Upper lobe of left lung (tissue), 6 donors: ENCODE measurements around the gene SYT8. TPM values are rescaled to one million over a fixed set of nuclear protein-coding genes. Genes with fewer than 3 reads are reported as not detected.

ENCODE experiments used
- ATAC-seq, 2 donors: fragments of 200-7000 bp; cut with Tn5 transposase; one replicate each; pipeline ENCODE4 v1.9.1; 2022; ENCODE audit warnings: mild to moderate bottlenecking in 2 of 2, moderate library complexity in 2 of 2; ENCODE audit not compliant: low FRiP score in 2 of 2
- DNase-seq, 2 donors: peaks; one replicate each; pipeline ENCODE4 v3.0.0-alpha.2; 2019 to 2020
- H3K27ac ChIP-seq, 4 donors: fragments of 200-600 bp; sonication (generic); one replicate each; pipeline ENCODE4 v1.5.1; 2016 to 2019
- H3K27me3 ChIP-seq, 4 donors: fragments of 200-600 bp; sonication (generic); one replicate each; pipeline ENCODE4 v1.5.1; 2017 to 2019
- H3K36me3 ChIP-seq, 4 donors: fragments of 200-600 bp; sonication (generic); one replicate each; pipeline ENCODE4 v1.5.1; 2016 to 2019
- H3K4me1 ChIP-seq, 4 donors: fragments of 200-600 bp; sonication (generic); one replicate each; pipeline ENCODE4 v1.5.1; 2018 to 2019
- H3K4me3 ChIP-seq, 4 donors: fragments of 200-600 bp; sonication (generic); one replicate each; pipeline ENCODE4 v1.5.1; 2017 to 2019; ENCODE audit warnings: mild to moderate bottlenecking in 2 of 4, moderate library complexity in 1 of 4
- H3K9me3 ChIP-seq, 4 donors: fragments of 200-600 bp; sonication (generic); one replicate each; pipeline ENCODE4 v1.5.1; 2018 to 2019
- EP300 ChIP-seq, 4 donors: sonication (generic); formaldehyde crosslinking; IDR thresholded peaks; one replicate each; pipeline ENCODE4 v1.5.1; 2017; ENCODE audit warnings: antibody characterized with exemption in 4 of 4, control low read depth in 2 of 4
- POLR2A ChIP-seq, 4 donors: fragments of 450-650 bp; IDR thresholded peaks; one replicate each; pipeline ENCODE4 v1.5.1; 2016 to 2017; ENCODE audit warnings: antibody characterized with exemption in 4 of 4, mild to moderate bottlenecking in 2 of 4
- POLR2AphosphoS5 ChIP-seq, 2 donors: sonication (generic); formaldehyde crosslinking; IDR thresholded peaks; one replicate each; pipeline ENCODE4 v1.5.1; 2017; ENCODE audit warnings: antibody characterized with exemption in 2 of 2
- WGBS, 2 donors: methylation state at CpG; one replicate each; pipeline ENCODE4 v1.1.5; 2017 to 2018; 5-methylcytosine and 5-hydroxymethylcytosine counted together
- total RNA-seq, 6 donors: library from RNA; depleted of rRNA in 4 of 6; stranded (reverse); fragments of >200 nt in 4 of 6; gene quantifications; one replicate each; pipeline versions ENCODE4 v1.1.0 to v1.2.1, GENCODE V29; 2016 to 2021
- TF ChIP-seq, protein P1 (sequence below), 6 experiments: fragments of 450-650 bp in 4 of 6; fragments of 200-600 bp in 2 of 6; sonication (generic) in 2 of 6; IDR thresholded peaks; one replicate each; pipeline ENCODE4 v1.5.1; 2016 to 2019; ENCODE audit warnings: antibody characterized with exemption in 6 of 6
- donor health status: DM: no; HTN: no; CAD: no; lungs with moderate emphysema.
- donor health status: DM: no; HTN: yes; CAD: no; lungs with severe emphysema.

Gene SYT8
- total RNA-seq, 6 donors from 2014 or later, result 7.4 to 31.3 (median 22.9) TPM

DNA sequence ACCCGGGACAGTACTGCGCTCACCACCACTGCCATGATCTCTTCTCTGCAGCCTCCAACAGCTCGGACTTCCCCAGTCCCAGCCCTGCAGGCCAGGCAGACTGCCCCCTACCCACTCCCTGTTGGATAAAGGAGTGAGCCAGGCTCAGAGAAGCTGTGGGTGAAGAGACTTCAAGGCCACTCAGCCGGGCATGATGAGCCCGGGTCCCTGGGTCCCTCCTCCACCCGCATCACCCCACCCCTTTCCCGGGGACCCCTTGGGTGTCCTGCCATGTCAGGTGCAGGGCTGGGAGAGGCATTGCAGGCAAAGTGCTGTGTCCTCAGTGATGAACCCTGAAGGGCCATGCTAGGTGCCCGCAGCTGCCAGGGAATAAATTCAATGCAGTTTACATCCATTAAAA lies 32.6 kb downstream of the SYT8 start:
- Histone ChIP-seq H3K4me1 (peaks cover 24 to 33% (median 26%) of the 10 kb centered on the region in 4 donors), H3K9me3 (no peaks in the 10 kb centered on the region), H3K27me3 (no peaks in the 10 kb centered on the region), H3K27ac (no peak overlapping the region), H3K4me3 (no peak overlapping the region), H3K36me3 (no peaks in the 10 kb centered on the region)
- ATAC-seq (no peak), DNase-seq (no peak)
- 81% methylated on average over 8 of the region's 8 CpGs; no CpG with 5 or more reads in 1 of the 2 donors for WGBS, 2 donors
- TF ChIP-seq POLR2A (IDR thresholded peaks at IDR 0.05), result no peak
- TF ChIP-seq, protein P1, sequence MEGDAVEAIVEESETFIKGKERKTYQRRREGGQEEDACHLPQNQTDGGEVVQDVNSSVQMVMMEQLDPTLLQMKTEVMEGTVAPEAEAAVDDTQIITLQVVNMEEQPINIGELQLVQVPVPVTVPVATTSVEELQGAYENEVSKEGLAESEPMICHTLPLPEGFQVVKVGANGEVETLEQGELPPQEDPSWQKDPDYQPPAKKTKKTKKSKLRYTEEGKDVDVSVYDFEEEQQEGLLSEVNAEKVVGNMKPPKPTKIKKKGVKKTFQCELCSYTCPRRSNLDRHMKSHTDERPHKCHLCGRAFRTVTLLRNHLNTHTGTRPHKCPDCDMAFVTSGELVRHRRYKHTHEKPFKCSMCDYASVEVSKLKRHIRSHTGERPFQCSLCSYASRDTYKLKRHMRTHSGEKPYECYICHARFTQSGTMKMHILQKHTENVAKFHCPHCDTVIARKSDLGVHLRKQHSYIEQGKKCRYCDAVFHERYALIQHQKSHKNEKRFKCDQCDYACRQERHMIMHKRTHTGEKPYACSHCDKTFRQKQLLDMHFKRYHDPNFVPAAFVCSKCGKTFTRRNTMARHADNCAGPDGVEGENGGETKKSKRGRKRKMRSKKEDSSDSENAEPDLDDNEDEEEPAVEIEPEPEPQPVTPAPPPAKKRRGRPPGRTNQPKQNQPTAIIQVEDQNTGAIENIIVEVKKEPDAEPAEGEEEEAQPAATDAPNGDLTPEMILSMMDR (IDR thresholded peaks at IDR 0.05), result no peak
- no peak for TF ChIP-seq POLR2AphosphoS5 (IDR thresholded peaks at IDR 0.05)

DNA sequence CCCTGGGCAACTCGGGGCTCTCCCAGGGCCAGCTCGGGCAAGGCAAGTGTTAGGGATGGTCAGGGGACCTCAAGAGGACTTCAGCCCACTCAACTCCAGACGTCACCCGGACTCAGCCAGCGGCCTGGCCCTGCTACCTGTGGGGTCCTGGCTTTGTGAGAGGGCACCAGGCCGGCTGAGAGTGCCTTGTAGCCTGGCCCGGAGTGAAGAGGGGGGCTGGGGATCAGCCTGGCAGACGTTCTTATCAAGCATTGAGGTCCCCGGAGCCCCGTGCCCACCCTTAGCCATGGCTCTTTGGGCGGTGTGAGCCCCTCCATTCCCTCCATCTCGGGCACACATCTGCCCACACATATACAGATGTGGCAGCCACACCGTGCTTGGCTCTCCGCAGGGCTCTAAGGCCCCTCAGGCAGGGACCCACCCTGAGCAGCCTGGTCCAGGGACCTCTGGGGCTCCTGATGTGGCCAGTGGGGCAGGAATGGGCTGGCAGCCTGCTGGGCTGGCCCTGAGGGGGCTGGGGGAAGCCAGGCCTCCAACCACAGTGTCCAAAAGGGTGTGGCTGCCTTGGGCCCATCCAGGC lies 33.4 kb downstream of the SYT8 start:
- Histone ChIP-seq H3K9me3 (no peaks in the 10 kb centered on the region), H3K4me1 (peaks cover 21 to 29% (median 22%) of the 10 kb centered on the region in 4 donors), H3K36me3 (no peaks in the 10 kb centered on the region), H3K27ac (no peak overlapping the region), H3K27me3 (no peaks in the 10 kb centered on the region), H3K4me3 (no peak overlapping the region)
- ATAC-seq, result no peak
- WGBS, 2 donors, result 80 to 86% methylated on average over 2 to 13 of the region's 14 CpGs
- TF ChIP-seq POLR2AphosphoS5 (IDR thresholded peaks at IDR 0.05) (no peak), EP300 (IDR thresholded peaks at IDR 0.05) (no peak), POLR2A (IDR thresholded peaks at IDR 0.05) (no peak)
- TF ChIP-seq, protein P1 (IDR thresholded peaks at IDR 0.05), result no peak
- peak in 1 of 2 donors; percentile 72 for DNase-seq

- Histone ChIP-seq H3K27me3 (no peaks in the 10 kb centered on the region), H3K4me3 (no peak overlapping the region), H3K27ac (no peak overlapping the region), H3K36me3 (no peaks in the 10 kb centered on the region), H3K4me1 (peaks cover 15 to 23% (median 16%) of the 10 kb centered on the region in 4 donors), H3K9me3 (no peaks in the 10 kb centered on the region)
- 74 to 81% methylated on average over 12 to 25 of the region's 25 CpGs for WGBS, 2 donors
- TF ChIP-seq POLR2A (IDR thresholded peaks at IDR 0.05) (no peak), EP300 (IDR thresholded peaks at IDR 0.05) (no peak), POLR2AphosphoS5 (IDR thresholded peaks at IDR 0.05) (no peak)
- TF ChIP-seq, protein P1 (IDR thresholded peaks at IDR 0.05), result no peak
- no peak for ATAC-seq
- DNase-seq, result peak in 1 of 2 donors; percentile 74
Measured at GRCh38 chr11:1868636-1869291, 34.0 kb downstream of the SYT8 start.

- 70 to 72% methylated on average over 23 to 34 of the region's 34 CpGs for WGBS, 2 donors
- TF ChIP-seq EP300 (IDR thresholded peaks at IDR 0.05) (no peak), POLR2AphosphoS5 (IDR thresholded peaks at IDR 0.05) (no peak), POLR2A (IDR thresholded peaks at IDR 0.05) (no peak)
- TF ChIP-seq, protein P1 (IDR thresholded peaks at IDR 0.05), result no peak
- Histone ChIP-seq H3K4me3 (no peak overlapping the region), H3K27ac (no peak overlapping the region), H3K4me1 (peaks cover 6 to 14% (median 7%) of the 10 kb centered on the region in 4 donors), H3K27me3 (no peaks in the 10 kb centered on the region), H3K36me3 (no peaks in the 10 kb centered on the region), H3K9me3 (no peaks in the 10 kb centered on the region)
- peak in 1 of 2 donors; percentile 67 for DNase-seq
- ATAC-seq, result peak in 1 of 2 donors; percentile 55
Measured at GRCh38 chr11:1869427-1870325, 34.9 kb downstream of the SYT8 start.
